DMS79 treated with DMSO at 0.1 percent for 48 hours (cell line): ENCODE data around the gene KIRREL2.

Source experiments
- DNase-seq: peaks from one replicate; lab custom pipeline; 2025; lab: John Stamatoyannopoulos, UW

Gene KIRREL2

DNA sequence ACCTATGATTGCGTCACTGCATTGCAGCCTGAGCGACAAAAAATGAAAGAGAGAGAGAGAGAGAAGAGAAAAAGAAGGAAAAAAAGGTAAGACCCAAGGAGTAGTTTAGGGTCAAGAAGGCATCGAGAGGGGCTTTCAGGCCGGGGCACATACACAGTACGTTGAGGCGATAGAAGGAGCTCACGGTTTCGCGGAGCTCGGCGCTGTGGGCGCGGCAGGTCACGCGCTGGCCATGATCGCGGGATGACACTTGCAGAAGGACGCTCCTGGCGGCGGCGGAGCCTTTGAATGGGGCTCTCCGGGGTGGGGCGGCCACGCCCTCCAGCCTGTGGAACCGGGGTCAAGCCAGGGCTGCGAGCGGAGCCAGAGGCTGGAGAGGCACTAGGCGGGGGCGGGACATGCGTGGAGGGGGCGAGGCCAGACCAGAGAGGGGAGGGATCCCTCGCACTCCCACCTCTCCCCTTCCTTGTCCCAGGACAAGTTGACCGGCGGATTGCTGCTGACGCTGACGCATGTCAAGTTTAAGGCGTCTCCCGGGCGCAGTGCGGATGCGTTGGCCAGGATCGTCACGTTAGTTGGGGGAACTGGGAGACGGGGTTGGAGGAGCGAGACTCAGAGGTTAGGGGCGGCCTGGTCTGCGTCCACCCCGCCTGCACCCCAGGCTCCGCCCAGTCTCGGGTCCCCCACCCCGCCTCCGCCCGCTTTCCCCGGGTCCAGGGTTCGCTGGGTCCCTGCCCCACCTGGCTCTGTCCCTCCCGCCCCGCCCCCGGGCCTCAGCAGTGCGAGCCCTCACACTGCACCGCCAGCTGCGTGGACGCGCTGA lies 11.3 kb upstream of the KIRREL2 start:
- DNase-seq, result no peak

DNA sequence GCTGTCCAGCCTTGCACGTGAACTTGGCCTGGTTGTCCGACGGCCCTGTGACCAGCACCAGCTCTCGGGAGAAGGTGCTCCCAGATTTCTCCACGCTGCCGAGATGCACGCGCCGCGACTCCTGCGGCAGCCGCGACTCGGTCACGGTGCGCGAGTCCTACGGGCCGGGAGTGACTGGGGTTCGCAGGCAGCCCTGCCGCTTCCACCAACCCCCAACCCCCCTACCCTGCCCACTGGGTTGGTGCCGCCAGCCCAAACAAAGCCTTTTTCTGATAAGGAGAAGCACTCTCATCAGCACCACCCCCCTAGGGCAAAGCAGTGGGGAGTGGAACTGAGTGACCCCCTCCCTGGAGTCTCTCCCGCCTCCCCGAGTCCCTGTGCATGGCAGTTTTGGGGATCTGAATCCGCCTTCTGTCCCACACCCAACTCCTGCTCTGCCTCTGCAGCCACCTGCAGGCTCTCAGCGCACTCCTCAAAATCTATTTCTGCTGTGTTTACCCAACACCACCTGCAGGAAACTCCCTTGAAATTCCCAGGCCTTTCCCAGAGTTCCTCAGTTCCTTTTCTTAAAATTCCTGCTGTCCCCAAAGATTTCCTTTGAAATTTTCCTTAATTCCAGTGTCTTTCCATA lies 10.6 kb upstream of the KIRREL2 start:
- DNase-seq, result peak; percentile 18

DNA sequence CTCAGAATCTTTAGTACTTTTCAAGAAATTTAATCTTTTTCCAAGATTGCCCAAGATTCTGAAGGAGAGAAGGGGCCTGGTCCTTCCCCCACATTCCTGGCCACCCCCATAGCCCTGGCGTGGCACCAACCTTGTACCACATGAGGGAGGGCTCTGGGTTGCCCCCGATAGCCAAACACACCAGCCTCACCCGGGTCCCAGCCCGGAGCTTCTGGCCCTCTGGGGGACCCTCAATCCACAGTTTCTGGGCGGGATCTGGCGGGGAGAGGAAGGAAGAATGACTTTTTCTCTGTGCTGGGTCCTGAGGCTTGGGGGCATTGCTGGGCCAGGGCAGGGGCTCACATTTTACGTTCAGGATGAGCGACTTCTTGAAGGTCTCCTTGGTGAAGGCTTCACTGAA lies 8.8 kb upstream of the KIRREL2 start:
- no peak for DNase-seq

DNA sequence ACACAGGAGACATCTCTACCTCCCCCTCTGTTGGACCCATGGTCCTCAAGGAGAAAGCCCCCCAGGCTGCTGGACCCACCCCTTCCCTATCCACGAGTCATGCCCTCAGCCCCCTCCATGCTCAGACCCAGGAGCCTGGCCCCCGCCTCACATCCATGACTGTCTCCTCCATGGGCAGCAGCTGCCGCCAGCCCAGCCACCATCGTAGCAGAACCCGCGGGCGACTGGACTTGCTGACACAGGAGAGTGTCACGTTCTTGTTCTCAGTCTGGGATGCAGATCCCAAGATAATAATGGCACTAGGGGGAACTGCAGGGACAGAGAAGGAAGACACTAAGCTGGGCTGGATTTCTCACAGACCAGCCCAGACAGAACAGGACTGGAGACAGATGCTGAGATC lies 8.2 kb upstream of the KIRREL2 start:
- DNase-seq, result no peak

DNA sequence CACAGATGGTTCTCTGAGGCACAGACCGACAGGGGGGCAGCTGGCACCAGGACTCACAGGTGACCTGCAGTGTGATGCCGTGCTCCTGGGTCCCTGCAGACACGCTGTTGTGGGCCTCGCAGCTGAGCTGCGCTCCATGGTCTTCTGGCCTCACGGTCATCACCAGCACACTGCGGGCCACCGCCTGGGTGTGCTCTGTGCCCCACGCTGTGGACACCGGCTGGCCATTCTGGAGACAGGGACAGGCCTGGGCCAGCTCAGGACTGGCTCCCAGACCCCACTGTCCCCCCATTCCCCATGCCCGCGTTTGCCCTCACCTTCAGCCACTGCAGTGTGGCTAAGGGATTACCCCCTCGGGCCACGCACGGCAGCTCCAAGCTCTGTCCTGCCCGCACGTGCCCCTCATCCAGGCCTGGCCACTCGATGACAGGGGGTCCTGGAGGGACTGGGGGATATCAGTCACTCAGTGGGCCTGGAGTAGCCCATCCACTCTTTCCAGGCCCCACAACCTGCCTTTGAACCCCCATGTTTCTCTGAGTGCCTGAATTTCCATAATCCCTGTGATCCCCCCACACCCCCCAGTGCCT lies 7.7 kb upstream of the KIRREL2 start:
- DNase-seq, result no peak

DNA sequence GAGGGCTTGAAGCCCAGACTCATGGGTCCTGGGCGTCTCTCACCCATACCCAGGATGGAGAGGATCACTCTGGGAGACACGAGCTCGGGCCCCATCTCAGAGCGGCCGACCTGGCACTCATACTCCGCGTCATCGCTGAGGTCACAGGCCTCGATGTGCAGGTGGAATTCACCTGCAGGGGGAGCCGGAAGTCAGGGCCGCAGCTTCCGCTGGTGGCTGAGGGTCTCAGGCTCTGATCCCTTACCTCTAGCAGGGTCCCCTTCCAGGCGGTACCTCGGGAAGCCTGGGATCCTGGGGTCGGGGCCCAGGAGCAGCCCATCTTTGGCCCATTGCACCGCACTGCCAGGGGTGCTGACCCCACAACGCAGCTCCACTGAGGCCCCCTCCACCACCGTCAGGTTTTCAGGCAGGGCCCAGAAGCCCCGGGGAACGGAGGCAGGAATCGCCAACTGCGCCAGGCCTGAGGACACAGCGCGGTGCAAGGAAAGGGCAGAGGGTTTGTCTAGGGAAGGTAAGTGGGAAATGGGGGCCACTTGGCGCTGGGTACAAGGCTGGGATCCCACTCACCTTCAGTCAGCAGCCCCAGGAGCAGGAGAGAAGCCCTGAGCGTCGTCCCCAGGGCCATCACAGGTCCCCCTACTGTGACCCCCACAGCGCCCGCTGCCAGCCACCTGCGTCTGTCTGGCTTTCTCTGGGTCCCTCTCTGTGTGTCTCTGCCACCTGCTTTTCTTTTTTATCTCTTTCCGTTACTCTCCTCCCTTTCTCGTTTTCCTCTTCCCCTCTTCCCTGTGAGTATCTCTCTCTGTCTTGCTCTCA lies 5.3 kb upstream of the KIRREL2 start:
- DNase-seq, result no peak

DNA sequence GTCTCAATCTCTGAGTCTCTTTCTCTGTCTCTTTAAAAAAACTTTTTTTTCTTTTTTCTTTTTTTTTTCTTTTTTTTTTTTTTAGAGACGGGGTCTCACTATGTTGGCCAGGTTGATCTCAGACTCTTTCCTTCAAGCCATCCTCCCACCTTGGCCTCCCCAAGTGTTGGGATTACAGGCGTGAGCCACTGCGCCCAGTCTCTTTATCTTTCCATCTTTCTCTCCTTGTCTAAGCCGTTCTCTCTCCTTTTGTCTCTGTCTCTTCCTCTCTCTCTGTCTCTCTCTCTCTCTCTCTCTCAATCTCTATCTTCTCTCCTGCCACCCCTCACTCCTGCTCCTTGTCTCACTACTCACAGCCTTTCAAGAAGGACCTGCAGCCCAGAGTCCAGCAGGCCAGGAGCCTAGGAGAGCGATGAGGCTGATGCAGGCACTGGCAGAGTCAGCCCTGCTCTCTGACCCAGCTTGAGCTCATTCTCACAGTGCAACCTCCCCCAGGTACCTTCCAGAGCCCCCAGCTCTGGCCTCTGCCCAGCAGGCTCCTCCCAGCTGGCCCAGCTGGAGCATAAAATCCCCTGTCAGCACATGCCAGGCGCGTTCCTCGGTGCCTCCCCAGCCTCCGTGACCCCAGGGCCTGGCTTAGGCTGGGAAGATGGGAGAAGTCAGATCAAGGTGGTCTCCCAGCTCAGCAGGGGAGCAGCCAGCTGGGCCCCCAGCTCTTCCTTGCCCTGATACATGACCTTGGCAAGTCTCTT lies 4.5 kb upstream of the KIRREL2 start, which contains the start of gene NPHS1:
Gene NPHS1 (minus strand): TSS at position 476 of the 752 bp plus-strand sequence. CDS start 667 bp downstream, outside the sequence.
- DNase-seq, result no peak

DNA sequence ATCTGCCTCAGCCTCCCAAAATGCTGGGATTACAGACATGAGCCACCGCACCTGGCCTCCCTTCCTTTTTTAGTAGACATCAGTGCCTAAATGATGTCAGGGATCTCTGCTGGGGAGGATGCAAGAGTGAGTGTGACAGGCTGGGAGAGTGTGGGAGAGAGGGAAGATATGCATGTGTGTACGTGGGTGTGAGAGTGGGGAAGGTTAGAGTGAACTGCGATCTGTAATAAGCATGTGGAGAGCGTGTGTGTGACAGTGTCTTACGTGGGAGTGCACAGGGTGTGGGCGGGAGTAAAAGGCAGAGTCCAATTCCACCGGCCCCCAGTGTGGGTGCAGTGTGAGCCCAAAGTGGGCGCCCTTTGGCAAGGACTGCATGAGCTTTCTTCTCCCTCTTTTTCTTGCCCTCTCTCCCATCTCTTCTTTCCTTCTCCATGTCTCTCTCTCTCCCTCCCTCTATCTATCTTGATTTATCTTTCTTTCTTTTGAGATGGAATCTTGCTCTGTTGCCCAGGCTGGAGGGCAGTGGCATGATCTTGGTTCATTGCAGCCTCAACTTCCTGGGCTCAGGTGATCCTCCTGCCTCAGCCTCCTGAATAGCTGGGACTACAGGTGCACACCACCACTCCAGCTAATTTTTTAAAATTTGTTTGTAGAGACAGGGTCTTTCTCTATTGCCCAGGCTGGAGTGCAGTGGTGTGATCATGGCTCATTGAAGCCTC lies 3.5 kb upstream of the KIRREL2 start:
- DNase-seq, result no peak

DNA sequence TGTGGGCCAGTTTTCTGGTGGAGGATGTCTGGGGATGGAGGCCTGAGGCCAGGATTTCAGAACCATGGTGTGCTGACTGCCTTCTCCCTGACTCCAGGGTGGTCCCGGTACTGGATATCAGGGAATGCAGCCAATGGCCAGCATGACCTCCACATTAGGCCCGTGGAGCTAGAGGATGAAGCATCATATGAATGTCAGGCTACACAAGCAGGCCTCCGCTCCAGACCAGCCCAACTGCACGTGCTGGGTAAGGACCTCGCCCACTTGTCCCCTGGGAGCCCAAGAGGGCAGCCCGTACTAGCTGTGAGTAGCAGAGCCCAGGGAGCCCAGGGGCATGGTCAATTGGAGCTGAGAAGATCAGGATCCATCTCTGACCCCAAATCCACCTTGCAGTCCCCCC lies 1.6 kb downstream of the KIRREL2 start:
- no peak for DNase-seq

DNA sequence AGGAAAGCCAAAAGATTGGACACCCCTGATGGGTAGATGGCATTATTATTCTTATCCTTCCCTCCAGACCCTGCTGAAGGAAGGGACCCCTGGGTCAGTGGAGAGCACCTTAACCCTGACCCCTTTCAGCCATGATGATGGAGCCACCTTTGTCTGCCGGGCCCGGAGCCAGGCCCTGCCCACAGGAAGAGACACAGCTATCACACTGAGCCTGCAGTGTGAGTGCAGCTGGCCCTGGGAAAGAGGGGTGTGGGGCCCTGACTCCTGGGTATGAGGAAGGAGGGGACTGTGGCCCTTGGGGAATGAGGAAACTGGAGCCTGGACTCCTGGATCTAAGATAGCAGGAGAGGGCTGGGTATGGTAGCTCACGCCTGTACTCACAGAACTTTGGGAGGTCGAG lies 2.7 kb downstream of the KIRREL2 start:
- no peak for DNase-seq

DNA sequence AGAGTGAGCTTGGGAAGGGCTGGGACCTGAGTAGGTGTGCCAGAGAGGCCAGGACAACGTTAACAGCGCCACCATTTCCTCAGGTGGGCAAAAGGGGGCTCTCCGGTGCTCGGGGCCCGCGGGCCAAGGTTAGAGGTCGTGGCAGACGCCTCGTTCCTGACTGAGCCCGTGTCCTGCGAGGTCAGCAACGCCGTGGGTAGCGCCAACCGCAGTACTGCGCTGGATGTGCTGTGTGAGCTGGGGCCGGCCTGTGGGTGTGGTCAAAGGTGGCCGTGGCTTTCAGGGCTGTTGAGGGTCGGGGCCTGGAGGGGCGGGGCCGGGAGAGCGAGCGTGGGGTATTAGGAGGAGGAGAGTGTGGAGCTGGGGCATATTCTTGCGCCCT lies 3.7 kb downstream of the KIRREL2 start:
- no peak for DNase-seq

DNA sequence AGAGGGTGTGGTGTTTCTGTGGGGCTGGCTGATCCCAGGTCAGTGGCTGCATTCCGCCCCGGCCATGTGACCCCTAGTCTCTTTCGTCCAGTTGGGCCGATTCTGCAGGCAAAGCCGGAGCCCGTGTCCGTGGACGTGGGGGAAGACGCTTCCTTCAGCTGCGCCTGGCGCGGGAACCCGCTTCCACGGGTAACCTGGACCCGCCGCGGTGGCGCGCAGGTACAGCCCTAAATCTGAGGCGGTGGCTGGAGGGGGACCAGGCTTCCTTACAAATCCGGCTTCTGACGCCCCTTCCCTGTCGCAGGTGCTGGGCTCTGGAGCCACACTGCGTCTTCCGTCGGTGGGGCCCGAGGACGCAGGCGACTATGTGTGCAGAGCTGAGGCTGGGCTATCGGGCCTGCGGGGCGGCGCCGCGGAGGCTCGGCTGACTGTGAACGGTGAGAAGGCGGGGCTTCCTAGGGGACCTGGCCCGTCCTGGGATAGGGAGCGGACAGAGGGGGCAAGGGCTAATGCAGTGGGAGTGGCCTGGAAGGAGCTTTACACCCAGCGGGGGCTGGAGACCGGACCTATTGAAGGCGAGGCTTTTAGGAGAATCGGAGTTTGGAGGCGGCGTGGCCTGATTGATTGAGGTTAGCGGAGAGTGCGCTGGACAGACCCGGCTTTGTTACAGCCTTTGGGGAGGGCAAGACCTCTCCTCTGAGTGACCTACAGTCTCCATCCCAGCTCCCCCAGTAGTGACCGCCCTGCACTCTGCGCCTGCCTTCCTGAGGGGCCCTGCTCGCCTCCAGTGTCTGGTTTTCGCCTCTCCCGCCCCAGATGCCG lies 4.3 kb downstream of the KIRREL2 start:
- DNase-seq, result no peak

DNA sequence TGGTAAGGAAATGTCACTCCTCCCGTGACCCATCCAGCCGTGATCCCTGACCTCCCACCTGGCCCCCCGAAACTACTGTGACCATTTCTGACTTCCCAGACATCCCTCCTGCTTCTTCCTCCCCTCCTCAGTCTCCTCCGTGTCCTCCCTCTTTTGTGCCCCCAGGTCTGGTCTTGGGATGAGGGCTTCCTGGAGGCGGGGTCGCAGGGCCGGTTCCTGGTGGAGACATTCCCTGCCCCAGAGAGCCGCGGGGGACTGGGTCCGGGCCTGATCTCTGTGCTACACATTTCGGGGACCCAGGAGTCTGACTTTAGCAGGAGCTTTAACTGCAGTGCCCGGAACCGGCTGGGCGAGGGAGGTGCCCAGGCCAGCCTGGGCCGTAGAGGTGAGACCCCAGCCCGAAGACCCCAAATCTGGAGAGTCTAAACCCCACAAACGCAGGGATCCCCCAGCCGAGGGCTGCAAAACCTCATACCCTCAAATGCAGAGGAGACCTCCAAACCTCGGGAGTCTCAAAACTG lies 5.0 kb downstream of the KIRREL2 start:
- no peak for DNase-seq

DNA sequence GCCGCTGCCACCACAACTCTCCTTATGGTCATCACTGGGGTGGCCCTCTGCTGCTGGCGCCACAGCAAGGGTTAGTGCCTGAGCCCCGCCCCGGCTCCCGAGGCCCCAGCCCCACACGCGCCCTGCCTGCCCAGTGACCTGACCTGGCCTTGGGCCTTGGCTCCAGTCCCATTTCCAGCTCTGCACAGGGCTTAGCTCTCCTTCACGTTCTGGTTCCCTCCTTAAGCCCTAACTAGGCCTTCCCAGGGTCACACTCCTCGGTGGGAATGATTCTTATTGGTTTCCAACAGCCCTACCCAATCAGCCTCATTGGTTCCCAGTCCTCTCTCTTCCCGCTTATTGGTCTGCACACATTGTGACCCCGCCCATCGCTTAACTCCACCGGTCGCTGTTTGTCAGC lies 5.8 kb downstream of the KIRREL2 start:
- DNase-seq, result no peak

DNA sequence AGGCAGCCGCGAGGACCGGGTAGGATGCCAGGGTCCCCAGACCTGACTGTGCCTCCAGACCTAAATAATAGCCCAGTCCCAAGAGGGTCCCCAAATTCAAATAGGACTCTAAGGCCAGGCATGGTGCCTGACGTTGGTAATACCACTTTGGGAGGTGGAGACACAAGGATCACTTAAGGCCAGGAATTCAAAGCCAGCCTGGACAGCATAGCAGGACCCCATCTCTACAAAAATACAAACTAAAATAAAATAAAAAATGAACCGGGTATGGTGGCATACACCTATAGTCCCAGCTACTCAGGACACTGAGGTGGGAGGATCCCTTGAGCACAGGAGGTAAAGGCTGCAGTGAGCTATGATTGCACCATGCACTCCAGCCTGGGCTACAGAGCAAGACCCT lies 6.3 kb downstream of the KIRREL2 start:
- no peak for DNase-seq

DNA sequence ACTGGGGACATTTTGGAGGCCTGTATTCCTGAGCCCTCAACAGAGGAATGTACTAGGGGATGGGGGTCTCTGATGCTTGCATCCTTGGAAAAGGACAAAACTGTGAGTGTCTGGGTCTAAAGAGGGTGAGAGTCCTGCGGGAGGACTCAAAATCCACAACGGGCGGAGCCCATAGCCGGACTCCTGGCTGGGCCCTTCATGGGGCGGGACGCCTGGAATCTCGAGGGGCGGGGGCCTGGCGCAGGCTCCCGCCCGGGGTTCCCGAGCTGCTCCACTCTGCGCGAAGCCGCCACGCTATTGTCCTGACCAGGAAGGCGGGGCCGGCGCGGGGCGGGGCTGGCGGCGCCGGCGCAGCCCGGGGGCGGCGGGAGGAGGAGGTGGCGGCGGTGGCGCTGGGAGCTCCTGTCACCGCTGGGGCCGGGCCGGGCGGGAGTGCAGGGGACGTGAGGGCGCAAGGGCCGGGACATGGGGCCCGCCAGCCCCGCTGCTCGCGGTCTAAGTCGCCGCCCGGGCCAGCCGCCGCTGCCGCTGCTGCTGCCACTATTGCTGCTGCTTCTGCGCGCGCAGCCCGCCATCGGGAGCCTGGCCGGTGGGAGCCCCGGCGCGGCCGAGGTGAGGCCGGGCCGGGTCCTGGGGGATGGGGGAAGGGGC lies 11.6 kb downstream of the KIRREL2 start, which contains the start of gene APLP1:
Gene APLP1 (plus strand): TSS at position 403 of the 651 bp plus-strand sequence. CDS start 63 bp downstream, at position 466.
- peak; percentile 58 for DNase-seq

DNA sequence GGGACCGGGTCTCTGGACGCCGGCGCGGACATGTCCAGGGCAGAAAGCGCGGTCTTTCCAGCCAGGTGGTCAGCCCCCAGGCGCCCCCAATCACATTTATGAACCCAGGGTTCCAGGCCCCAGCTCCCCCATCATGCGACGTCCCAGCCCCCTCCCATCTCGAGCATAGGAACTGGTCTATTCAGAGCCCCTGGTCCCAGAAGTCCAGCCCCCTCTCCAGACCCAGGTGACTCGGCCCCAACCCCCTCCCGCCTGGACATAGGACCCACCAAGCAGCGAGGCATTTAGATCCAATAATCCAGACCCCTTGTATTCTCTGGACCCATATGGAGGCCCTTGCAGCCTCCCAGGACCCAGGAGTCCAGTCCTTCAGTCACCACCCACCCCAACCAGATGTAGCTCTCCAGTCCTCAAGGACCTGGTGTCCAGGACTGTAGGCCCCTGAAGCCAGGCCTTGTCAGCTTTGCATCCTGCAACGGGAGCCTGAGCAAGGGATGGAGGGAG lies 12.2 kb downstream of the KIRREL2 start:
- DNase-seq, result no peak

DNA sequence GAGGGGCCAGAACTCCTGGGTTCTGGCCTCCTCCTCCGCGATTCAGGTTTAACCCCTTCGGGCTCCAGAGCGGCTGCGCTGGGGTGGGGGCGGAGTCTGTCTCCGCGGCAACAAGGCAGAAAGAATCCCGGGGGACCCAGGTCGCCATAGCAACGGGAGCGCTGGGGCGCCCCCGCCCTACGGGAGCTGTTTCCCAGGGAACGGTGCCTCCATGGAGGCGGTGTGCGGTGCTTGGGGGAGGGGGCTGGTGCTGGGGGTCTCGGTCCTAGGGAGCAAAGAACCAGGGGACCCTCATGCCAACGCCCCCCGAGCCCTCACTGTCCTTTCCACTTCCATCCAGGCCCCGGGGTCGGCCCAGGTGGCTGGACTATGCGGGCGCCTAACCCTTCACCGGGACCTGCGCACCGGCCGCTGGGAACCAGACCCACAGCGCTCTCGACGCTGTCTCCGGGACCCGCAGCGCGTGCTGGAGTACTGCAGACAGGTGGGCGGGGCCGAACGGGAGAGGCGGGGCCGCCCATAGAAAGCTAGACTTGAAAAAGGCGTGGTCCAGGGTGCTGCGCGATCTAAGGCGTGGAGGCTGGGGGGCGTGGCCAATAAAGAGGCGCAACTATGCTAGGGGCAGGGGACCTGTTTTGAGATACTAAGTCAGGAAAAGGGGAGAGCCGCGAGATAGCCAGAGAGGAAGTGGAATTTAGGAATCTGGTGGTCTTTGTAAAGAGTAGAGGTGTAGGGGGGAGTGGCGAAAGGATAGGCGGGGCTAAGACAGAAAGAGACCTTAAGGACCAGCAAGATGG lies 12.8 kb downstream of the KIRREL2 start:
- DNase-seq, result peak; percentile 69
